Putamen (tissue), 1 donor: ENCODE measurements around the gene CFAP77.

Experiments
- DNase-seq: peaks from one replicate; pipeline ENCODE4 v3.0.0-alpha.2; 2016; ENCODE audit warnings: low spot score

Gene CFAP77

GRCh38 chr9:132597073-132597775 lies 187.2 kb downstream of the CFAP77 start:
- DNase-seq = peak; percentile 8

- no peak for DNase-seq
Observed at GRCh38 chr9:132600326-132600984, 190.4 kb downstream of the CFAP77 start.

GRCh38 chr9:132602207-132602606 lies 192.2 kb downstream of the CFAP77 start:
- no peak for DNase-seq

- DNase-seq = no peak
Observed at GRCh38 chr9:132605387-132605786, 195.4 kb downstream of the CFAP77 start.

- no peak for DNase-seq
Observed at GRCh38 chr9:132606066-132606465, 196.1 kb downstream of the CFAP77 start.

- DNase-seq = no peak
Observed at GRCh38 chr9:132609184-132609583, 199.2 kb downstream of the CFAP77 start.

GRCh38 chr9:132609829-132610228 lies 199.8 kb downstream of the CFAP77 start:
- no peak for DNase-seq

- DNase-seq = no peak
Observed at GRCh38 chr9:132610661-132611060, 200.7 kb downstream of the CFAP77 start.

GRCh38 chr9:132614324-132614723 lies 204.3 kb downstream of the CFAP77 start:
- no peak for DNase-seq

GRCh38 chr9:132615774-132616173 lies 205.8 kb downstream of the CFAP77 start:
- no peak for DNase-seq

GRCh38 chr9:132616725-132617124 lies 206.7 kb downstream of the CFAP77 start:
- no peak for DNase-seq

- no peak for DNase-seq
Observed at GRCh38 chr9:132622159-132622558, 212.1 kb downstream of the CFAP77 start.
